A549 (cell line): ENCODE results near the gene SLCO3A1.

Source experiments
- CTCF ChIP-seq: fragments of >200 bp; sonication (Bioruptor Twin); formaldehyde crosslinking; IDR thresholded peaks from 3 replicates; pipeline ENCODE4 v1.5.1; 2016
- HDAC2 ChIP-seq: fragments of 200-600 bp; sonication (generic); IDR thresholded peaks from 2 replicates; pipeline ENCODE4 v1.6.1; 2016
- MAX ChIP-seq: IDR thresholded peaks from 2 replicates; pipeline ENCODE4 v1.6.1; 2012
- RAD21 ChIP-seq, 2 experiments: fragments of >200 bp in 1 of 2; sonication (Bioruptor Twin) in 1 of 2; formaldehyde crosslinking in 1 of 2; IDR thresholded peaks in 1 of 2; conservative IDR thresholded peaks in 1 of 2; 2 replicates in 1 of 2; 3 replicates in 1 of 2; pipeline ENCODE4 v1.6.1; 2012 to 2018; ENCODE audit warnings: inconsistent platforms in 1 of 2

- no peak for TF ChIP-seq CTCF
- no peak for TF ChIP-seq MAX
- no peak for TF ChIP-seq HDAC2
- no peak for TF ChIP-seq RAD21 (conservative IDR thresholded peaks at IDR 0.05 in 1 of 2, IDR thresholded peaks at IDR 0.05 in 1 of 2)
Observed at GRCh38 chr15:92043283-92043682, 189.8 kb downstream of the SLCO3A1 start.
